ENCODE data around the gene TBC1D12. TPM values are rescaled to one million over a fixed set of nuclear protein-coding genes. Genes with fewer than 3 reads are reported as not detected.

TBC1D12 gene
- total RNA-seq, 3 donors from 2014 or later: 19.0 to 29.4 (median 27.2) TPM

DNA sequence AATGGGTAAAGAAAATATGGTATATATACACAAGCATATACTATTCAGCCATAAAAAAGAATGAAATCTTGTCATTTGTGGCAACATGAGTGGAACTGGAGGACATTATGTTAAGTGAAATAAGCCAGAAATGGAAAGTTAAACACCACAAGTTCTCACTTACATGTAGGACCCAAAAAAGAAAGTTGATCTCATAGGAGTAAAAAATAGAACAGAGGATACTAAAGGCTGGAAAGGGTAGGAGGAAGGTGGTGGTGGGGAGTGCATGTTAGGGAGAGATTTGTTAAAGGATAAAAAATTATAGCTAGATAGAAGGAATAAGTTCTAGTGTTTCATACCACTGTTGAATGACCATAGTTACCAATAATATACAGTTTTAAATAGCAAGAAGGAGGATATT, 48.4 kb downstream of the TBC1D12 start:
- TF ChIP-seq POLR2AphosphoS5 (IDR thresholded peaks at IDR 0.05) (no peak), POLR2A (IDR thresholded peaks at IDR 0.05) (no peak)
- TF ChIP-seq, protein P1, sequence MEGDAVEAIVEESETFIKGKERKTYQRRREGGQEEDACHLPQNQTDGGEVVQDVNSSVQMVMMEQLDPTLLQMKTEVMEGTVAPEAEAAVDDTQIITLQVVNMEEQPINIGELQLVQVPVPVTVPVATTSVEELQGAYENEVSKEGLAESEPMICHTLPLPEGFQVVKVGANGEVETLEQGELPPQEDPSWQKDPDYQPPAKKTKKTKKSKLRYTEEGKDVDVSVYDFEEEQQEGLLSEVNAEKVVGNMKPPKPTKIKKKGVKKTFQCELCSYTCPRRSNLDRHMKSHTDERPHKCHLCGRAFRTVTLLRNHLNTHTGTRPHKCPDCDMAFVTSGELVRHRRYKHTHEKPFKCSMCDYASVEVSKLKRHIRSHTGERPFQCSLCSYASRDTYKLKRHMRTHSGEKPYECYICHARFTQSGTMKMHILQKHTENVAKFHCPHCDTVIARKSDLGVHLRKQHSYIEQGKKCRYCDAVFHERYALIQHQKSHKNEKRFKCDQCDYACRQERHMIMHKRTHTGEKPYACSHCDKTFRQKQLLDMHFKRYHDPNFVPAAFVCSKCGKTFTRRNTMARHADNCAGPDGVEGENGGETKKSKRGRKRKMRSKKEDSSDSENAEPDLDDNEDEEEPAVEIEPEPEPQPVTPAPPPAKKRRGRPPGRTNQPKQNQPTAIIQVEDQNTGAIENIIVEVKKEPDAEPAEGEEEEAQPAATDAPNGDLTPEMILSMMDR (IDR thresholded peaks at IDR 0.05): no peak

DNA sequence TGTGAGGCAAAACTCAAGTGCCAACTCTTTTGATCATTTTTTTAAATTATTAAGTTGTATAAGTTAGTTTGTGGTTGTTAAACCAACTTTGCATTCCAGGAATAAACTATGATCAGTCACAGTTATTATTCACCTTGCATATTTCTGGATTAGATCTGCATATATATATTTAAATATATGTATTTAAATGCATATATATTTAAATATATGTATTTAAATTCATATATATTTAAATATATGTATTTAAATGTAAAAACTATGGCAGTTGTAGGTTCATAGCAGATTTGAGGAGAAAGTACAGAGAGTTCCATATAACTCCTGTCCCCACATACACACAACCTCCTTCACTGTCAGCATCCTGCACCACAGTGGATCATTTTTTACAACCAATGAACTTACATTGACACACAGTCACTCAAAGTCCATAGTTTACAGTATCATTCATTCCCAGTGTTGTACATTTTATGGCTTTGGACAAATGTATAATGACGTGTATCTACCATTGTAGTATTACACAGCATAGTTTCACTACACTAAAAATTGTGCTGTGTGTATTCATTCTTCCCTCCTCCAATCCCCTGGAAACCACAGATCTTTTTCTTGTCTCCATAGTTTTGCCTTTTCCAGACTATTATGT, 49.7 kb downstream of the TBC1D12 start:
- H3K27ac ChIP-seq: no peak overlapping the region
- TF ChIP-seq, protein P1 (IDR thresholded peaks at IDR 0.05): no peak
- TF ChIP-seq POLR2AphosphoS5 (IDR thresholded peaks at IDR 0.05): no peak
- TF ChIP-seq POLR2A (IDR thresholded peaks at IDR 0.05): no peak
- H3K36me3 ChIP-seq: peaks cover 4% of the 10 kb centered on the region
- H3K4me3 ChIP-seq: no peak overlapping the region
- H3K27me3 ChIP-seq: no peaks in the 10 kb centered on the region
- DNase-seq (ENCODE audit: low spot score in 2 of 2): no peak
- peaks cover 0 to 22% of the 10 kb centered on the region in 2 donors for H3K9me3 ChIP-seq
- intact Hi-C loops (cut with DNase I; ENCODE audit: low total_unique reads): no loop called here
- H3K4me1 ChIP-seq: no peaks in the 10 kb centered on the region

More for the DNA sequence above, 48.4 kb downstream of the TBC1D12 start:
- H3K9me3 ChIP-seq: peaks cover 0 to 18% of the 10 kb centered on the region in 2 donors
- intact Hi-C loops (cut with DNase I; ENCODE audit: low total_unique reads): no loop called here
- no peak for DNase-seq (ENCODE audit: low spot score in 2 of 2)
- H3K4me1 ChIP-seq: no peaks in the 10 kb centered on the region
- H3K36me3 ChIP-seq: no peaks in the 10 kb centered on the region
- H3K27ac ChIP-seq: no peak overlapping the region
- no peak overlapping the region for H3K4me3 ChIP-seq
- no peaks in the 10 kb centered on the region for H3K27me3 ChIP-seq

DNA sequence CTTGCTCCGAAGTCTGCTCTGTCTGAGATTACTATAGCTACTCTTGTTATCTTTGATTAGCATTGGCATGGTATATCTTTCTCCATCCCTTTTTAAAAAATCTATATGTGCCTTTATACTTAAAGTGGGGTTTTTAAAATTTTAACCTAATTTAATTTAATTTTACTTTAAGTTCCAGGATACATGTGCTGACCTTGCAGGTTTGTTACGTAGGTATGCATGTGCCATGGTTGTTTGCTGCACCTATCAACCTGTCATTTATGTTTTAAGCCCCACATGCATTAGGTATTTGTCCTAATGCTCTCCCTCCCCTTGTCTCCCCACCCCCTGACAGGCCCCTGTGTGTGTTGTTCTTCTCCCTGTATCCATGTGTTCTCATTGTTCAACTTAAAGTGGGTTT, 54.6 kb downstream of the TBC1D12 start:
- no peak for TF ChIP-seq POLR2A (IDR thresholded peaks at IDR 0.05)
- no peak for TF ChIP-seq POLR2AphosphoS5 (IDR thresholded peaks at IDR 0.05)
- TF ChIP-seq, protein P1 (IDR thresholded peaks at IDR 0.05): no peak
- no peak overlapping the region for H3K4me3 ChIP-seq
- no peaks in the 10 kb centered on the region for H3K27me3 ChIP-seq
- peaks cover 4% of the 10 kb centered on the region for H3K36me3 ChIP-seq
- H3K27ac ChIP-seq: no peak overlapping the region
- H3K9me3 ChIP-seq: peaks cover 12 to 40% of the 10 kb centered on the region in 2 donors
- no peak for DNase-seq (ENCODE audit: low spot score in 2 of 2)
- intact Hi-C loops (cut with DNase I; ENCODE audit: low total_unique reads): no loop called here
- no peaks in the 10 kb centered on the region for H3K4me1 ChIP-seq

DNA sequence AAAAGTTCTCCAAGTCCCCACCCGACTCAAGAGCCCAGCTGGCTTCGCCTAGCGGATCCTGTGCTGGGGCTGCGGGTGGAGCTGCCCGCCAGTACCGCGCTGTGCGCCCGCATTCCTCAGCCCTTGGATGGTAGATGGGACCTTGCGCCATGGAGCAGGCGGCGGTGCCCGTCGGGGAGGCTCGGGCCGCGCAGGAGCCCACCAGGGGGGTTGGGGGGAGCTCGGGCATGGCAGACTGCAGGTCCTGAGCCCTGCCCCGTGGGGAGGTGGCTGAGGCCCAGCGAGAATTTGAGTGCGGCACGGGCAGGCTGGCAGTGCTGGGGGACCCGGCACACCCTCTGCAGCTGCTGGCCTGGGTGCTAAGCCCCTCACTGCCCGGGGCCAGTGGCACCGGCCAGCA, 57.0 kb downstream of the TBC1D12 start:
- Histone ChIP-seq H3K9me3 (peaks cover 12 to 51% of the 10 kb centered on the region in 2 donors), H3K4me3 (no peak overlapping the region), H3K36me3 (peaks cover 4% of the 10 kb centered on the region), H3K27ac (no peak overlapping the region), H3K4me1 (no peaks in the 10 kb centered on the region), H3K27me3 (no peaks in the 10 kb centered on the region)
- intact Hi-C loops (cut with DNase I; ENCODE audit: low total_unique reads): no loop called here
- DNase-seq (ENCODE audit: low spot score in 2 of 2): no peak
- TF ChIP-seq, protein P1 (IDR thresholded peaks at IDR 0.05): no peak
- no peak for TF ChIP-seq POLR2AphosphoS5 (IDR thresholded peaks at IDR 0.05)
- TF ChIP-seq POLR2A (IDR thresholded peaks at IDR 0.05): no peak

DNA sequence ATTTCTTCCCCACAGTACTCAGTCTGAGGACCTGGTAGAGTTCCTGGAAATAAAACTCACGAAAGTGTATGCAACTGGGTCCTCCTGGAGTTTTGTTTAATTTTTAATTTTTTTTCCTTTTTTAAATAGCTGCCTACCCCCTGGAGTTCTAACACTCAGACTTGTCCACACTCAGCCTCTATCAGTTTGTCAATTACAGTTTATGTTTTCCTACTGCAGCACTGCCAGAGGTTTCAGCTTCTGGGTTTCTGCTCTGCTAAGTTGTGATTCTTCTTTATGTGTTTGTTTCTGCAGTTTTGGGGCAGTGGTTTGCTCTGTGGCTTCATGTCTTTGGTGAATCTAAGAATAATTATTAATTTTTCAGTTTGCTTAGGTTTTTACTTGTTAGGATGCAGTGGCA, 59.2 kb downstream of the TBC1D12 start:
- DNase-seq (ENCODE audit: low spot score in 2 of 2): no peak
- no peak for TF ChIP-seq POLR2AphosphoS5 (IDR thresholded peaks at IDR 0.05)
- TF ChIP-seq POLR2A (IDR thresholded peaks at IDR 0.05): no peak
- TF ChIP-seq, protein P1 (IDR thresholded peaks at IDR 0.05): no peak
- H3K4me3 ChIP-seq: no peak overlapping the region
- no peak overlapping the region for H3K27ac ChIP-seq
- H3K36me3 ChIP-seq: no peaks in the 10 kb centered on the region
- H3K4me1 ChIP-seq: no peaks in the 10 kb centered on the region
- H3K9me3 ChIP-seq: peaks cover 12 to 42% of the 10 kb centered on the region in 2 donors
- intact Hi-C loops (cut with DNase I; ENCODE audit: low total_unique reads): no loop called here
- H3K27me3 ChIP-seq: no peaks in the 10 kb centered on the region
